Gastroesophageal sphincter (tissue), 4 donors: Measurements from ENCODE around the gene XKR3. TPM values are rescaled to one million over a fixed set of nuclear protein-coding genes. Genes with fewer than 3 reads are reported as not detected.

Source experiments
- ATAC-seq: fragments of 150-250 bp; one replicate; pipeline ENCODE4 v1.9.1; 2016; ENCODE audit warnings: mild to moderate bottlenecking, moderate library complexity
- H3K27ac ChIP-seq, 4 donors: fragments of 200-600 bp; sonication (generic) in 3 of 4; 1 replicate in 3 of 4; 2 replicates in 1 of 4; pipeline ENCODE4 v1.5.1; 2016 to 2019
- H3K27me3 ChIP-seq: fragments of 200-600 bp; sonication (generic); one replicate; pipeline ENCODE4 v1.5.1; 2019
- H3K36me3 ChIP-seq, 2 donors: fragments of 200-600 bp; sonication (generic); one replicate each; pipeline ENCODE4 v1.5.1; 2019; ENCODE audit warnings: control low read depth in 1 of 2
- H3K4me1 ChIP-seq, 3 donors: fragments of 200-600 bp; sonication (generic); 1 replicate in 2 of 3; 2 replicates in 1 of 3; pipeline ENCODE4 v1.5.1; 2016 to 2019; ENCODE audit warnings: control low read depth in 2 of 3
- H3K4me3 ChIP-seq, 2 donors: fragments of 200-600 bp; sonication (generic); one replicate each; pipeline ENCODE4 v1.5.1; 2019; ENCODE audit warnings: mild to moderate bottlenecking in 1 of 2, moderate library complexity in 1 of 2
- H3K9me3 ChIP-seq, 3 donors: fragments of 200-600 bp; sonication (generic); one replicate each; pipeline ENCODE4 v1.5.1; 2017 to 2019; ENCODE audit warnings: control low read depth in 2 of 3
- CTCF ChIP-seq, 4 experiments: fragments of 200-600 bp in 2 of 4; fragments of 450-650 bp in 2 of 4; sonication (generic) in 1 of 4; IDR thresholded peaks; one replicate each; pipeline ENCODE4 v1.5.1; 2017 to 2019; ENCODE audit warnings: antibody characterized with exemption in 4 of 4, mild to moderate bottlenecking in 2 of 4, moderate library complexity in 2 of 4
- EP300 ChIP-seq: sonication (generic); formaldehyde crosslinking; IDR thresholded peaks from one replicate; pipeline ENCODE4 v1.6.1; 2017; ENCODE audit warnings: antibody characterized with exemption, mild to moderate bottlenecking
- POLR2A ChIP-seq, 2 donors: fragments of 450-650 bp; IDR thresholded peaks; one replicate each; pipeline ENCODE4 v1.6.1; 2017; ENCODE audit warnings: antibody characterized with exemption in 2 of 2, mild to moderate bottlenecking in 2 of 2, moderate library complexity in 1 of 2
- POLR2AphosphoS5 ChIP-seq: sonication (generic); formaldehyde crosslinking; IDR thresholded peaks from one replicate; pipeline ENCODE4 v1.6.1; 2017; ENCODE audit warnings: antibody characterized with exemption
- WGBS, 2 donors: methylation state at CpG; one replicate each; pipeline ENCODE4 v1.1.5; 2018; ENCODE audit warnings: low coverage in 1 of 2; 5-methylcytosine and 5-hydroxymethylcytosine counted together
- total RNA-seq, 4 donors: library from RNA; depleted of rRNA; stranded (reverse); fragments of >200 nt; gene quantifications; one replicate each; pipeline ENCODE4 v1.1.0, GENCODE V29; 2016

The XKR3 gene
- total RNA-seq, 4 donors from 2014 or later = not detected

GRCh38 chr22:16807109-16807508 is 18.1 kb downstream of the XKR3 start:
- 49 to 56% methylated on average over 2 of the region's 2 CpGs for WGBS, 2 donors
- Histone ChIP-seq H3K9me3 (no peaks in the 10 kb centered on the region), H3K4me3 (no peak overlapping the region), H3K36me3 (no peaks in the 10 kb centered on the region), H3K4me1 (no peaks in the 10 kb centered on the region), H3K27ac (no peak overlapping the region), H3K27me3 (no peaks in the 10 kb centered on the region)
- no peak for ATAC-seq
- TF ChIP-seq EP300 (no peak), CTCF (IDR thresholded peaks at IDR 0.05) (no peak), POLR2A (IDR thresholded peaks at IDR 0.05) (no peak), POLR2AphosphoS5 (no peak)

GRCh38 chr22:16806401-16806800 is 18.8 kb downstream of the XKR3 start:
- TF ChIP-seq POLR2A (IDR thresholded peaks at IDR 0.05) (no peak), EP300 (no peak), CTCF (IDR thresholded peaks at IDR 0.05) (no peak), POLR2AphosphoS5 (no peak)
- Histone ChIP-seq H3K4me3 (no peak overlapping the region), H3K9me3 (no peaks in the 10 kb centered on the region), H3K27ac (no peak overlapping the region), H3K27me3 (no peaks in the 10 kb centered on the region), H3K4me1 (no peaks in the 10 kb centered on the region), H3K36me3 (no peaks in the 10 kb centered on the region)
- no peak for ATAC-seq
- WGBS, 2 donors = 79% methylated on average over 5 of the region's 5 CpGs; no CpG with 5 or more reads in 1 of the 2 donors

GRCh38 chr22:16804882-16805281 is 20.3 kb downstream of the XKR3 start:
- H3K4me1 ChIP-seq = no peaks in the 10 kb centered on the region
- WGBS, 2 donors = 60 to 71% methylated on average over 2 of the region's 2 CpGs
- no peak overlapping the region for H3K4me3 ChIP-seq
- H3K36me3 ChIP-seq = no peaks in the 10 kb centered on the region
- H3K9me3 ChIP-seq = no peaks in the 10 kb centered on the region
- H3K27me3 ChIP-seq = no peaks in the 10 kb centered on the region
- no peak overlapping the region for H3K27ac ChIP-seq
- ATAC-seq = no peak
- no peak for TF ChIP-seq CTCF (IDR thresholded peaks at IDR 0.05)
- no peak for TF ChIP-seq POLR2AphosphoS5
- TF ChIP-seq EP300 = no peak
- TF ChIP-seq POLR2A (IDR thresholded peaks at IDR 0.05) = no peak

- no peak for ATAC-seq
- TF ChIP-seq CTCF (IDR thresholded peaks at IDR 0.05) (no peak), POLR2AphosphoS5 (no peak), EP300 (no peak), POLR2A (IDR thresholded peaks at IDR 0.05) (no peak)
- no peaks in the 10 kb centered on the region for H3K4me1 ChIP-seq
- 70 to 100% methylated on average over 2 to 4 of the region's 4 CpGs for WGBS, 2 donors
- H3K27me3 ChIP-seq = peaks cover 3% of the 10 kb centered on the region
- no peaks in the 10 kb centered on the region for H3K36me3 ChIP-seq
- H3K27ac ChIP-seq = no peak overlapping the region
- no peaks in the 10 kb centered on the region for H3K9me3 ChIP-seq
- H3K4me3 ChIP-seq = no peak overlapping the region
These were observed 21.8 kb downstream of the XKR3 start for GRCh38 chr22:16803255-16803917.

- Histone ChIP-seq H3K36me3 (no peaks in the 10 kb centered on the region), H3K27ac (no peak overlapping the region), H3K4me1 (no peaks in the 10 kb centered on the region), H3K4me3 (no peak overlapping the region), H3K9me3 (no peaks in the 10 kb centered on the region), H3K27me3 (peaks cover 3% of the 10 kb centered on the region)
- TF ChIP-seq CTCF (IDR thresholded peaks at IDR 0.05) = no peak
- TF ChIP-seq POLR2A (IDR thresholded peaks at IDR 0.05) = no peak
- no peak for TF ChIP-seq EP300
- TF ChIP-seq POLR2AphosphoS5 = no peak
- WGBS, 2 donors = 80 to 86% methylated on average over 2 to 3 of the region's 3 CpGs
- ATAC-seq = no peak
These were observed 23.6 kb downstream of the XKR3 start for GRCh38 chr22:16801571-16801970.
